Measurements from ENCODE around the gene COASY. TPM values are rescaled to one million over a fixed set of nuclear protein-coding genes. Genes with fewer than 3 reads are reported as not detected.
A peak's percentile ranks its signal among the peaks of the same experiment; 100 is the strongest.

COASY gene
- total RNA-seq, 4 donors from 2014 or later = 46.4 to 91.7 (median 57.6) TPM

DNA sequence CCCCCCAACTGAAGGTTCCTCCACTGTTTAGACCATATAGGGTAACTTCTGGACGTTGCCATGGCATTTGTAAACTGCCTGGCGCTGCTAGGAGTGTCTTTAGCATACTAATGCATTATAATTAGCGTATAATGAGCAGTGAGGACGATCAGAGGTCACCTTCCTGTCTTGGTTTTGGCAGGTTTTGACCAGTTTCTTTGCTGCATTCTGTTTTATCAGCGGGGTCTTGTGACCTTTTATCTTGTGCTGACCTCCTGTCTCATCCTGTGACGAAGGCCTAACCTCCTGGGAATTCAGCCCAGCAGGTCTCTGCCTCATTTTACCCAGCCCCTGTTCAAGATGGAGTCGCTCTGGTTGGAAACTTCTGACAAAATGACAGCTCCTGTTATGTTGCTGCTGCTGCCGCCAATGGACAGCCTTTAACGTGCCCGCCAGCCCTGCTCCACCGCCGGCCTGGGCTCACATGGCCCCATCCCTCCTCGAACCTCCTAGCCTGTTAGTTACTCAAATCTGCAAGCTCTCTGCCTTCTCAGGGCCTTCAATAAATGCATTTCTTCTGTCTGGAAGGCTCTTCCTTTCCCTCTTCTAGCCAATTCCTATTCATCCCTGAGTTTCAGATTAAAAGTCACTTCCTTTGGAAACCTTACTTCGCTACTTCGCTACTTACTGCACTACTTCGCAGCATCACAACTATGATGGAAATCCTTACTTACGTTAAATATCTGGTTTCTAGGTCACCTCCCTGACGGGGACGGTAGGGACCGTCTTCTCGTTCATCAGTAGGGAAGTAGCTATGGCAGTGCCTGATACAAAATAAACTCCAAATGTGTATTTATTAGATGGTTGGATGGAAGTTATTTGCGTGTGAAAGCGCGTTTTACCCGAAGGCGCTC, 26.5 kb upstream of the COASY start:
- Histone ChIP-seq H3K9me3 (no peaks in the 10 kb centered on the region), H3K4me1 (peaks cover 16 to 41% (median 30%) of the 10 kb centered on the region in 4 donors), H3K36me3 (no peaks in the 10 kb centered on the region), H3K4me3 (peak overlapping the region; percentile 30 to 79 (median 69)), H3K27me3 (no peaks in the 10 kb centered on the region), H3K27ac (peak overlapping the region; percentile 90 to 93 (median 91))
- intact Hi-C loops (cut with DNase I; ENCODE audit: low total_unique reads) = no loop called here
- no peak for DNase-seq
- 44 to 50% methylated on average over 15 to 26 of the region's 26 CpGs for WGBS, 2 donors (ENCODE audit: low coverage in 1 of 2)
- TF ChIP-seq POLR2AphosphoS5 (IDR thresholded peaks at IDR 0.05) (no peak), POLR2A (IDR thresholded peaks at IDR 0.05) (no peak), EP300 (IDR thresholded peaks at IDR 0.05; ENCODE audit: low read depth) (no peak), CTCF (IDR thresholded peaks at IDR 0.05) (no peak)
- in situ Hi-C loops (cut with MboI; ENCODE audit: low pct_ligation_motif_present in 1 of 4, low pct_unique_long_range_greater_than_20kb in 1 of 4, low sequenced_read_pairs in 3 of 4) = no loop called here

- in situ Hi-C loops (cut with MboI; ENCODE audit: low pct_ligation_motif_present in 1 of 4, low pct_unique_long_range_greater_than_20kb in 1 of 4, low sequenced_read_pairs in 3 of 4) = no loop called here
- H3K36me3 ChIP-seq = no peaks in the 10 kb centered on the region
- peak; percentile 97 for DNase-seq
- intact Hi-C loops (cut with DNase I; ENCODE audit: low total_unique reads) = no loop called here
- TF ChIP-seq CTCF (IDR thresholded peaks at IDR 0.05) = no peak
- peak; percentile 57 for TF ChIP-seq POLR2A (IDR thresholded peaks at IDR 0.05)
- peak; percentile 84 to 88 (median 86) for TF ChIP-seq POLR2AphosphoS5 (IDR thresholded peaks at IDR 0.05)
- WGBS, 2 donors (ENCODE audit: low coverage in 1 of 2) = 1% methylated on average over 28 of the region's 40 CpGs; no CpG with 5 or more reads in 1 of the 2 donors
- H3K4me1 ChIP-seq = peaks cover 19 to 38% (median 27%) of the 10 kb centered on the region in 4 donors
- no peaks in the 10 kb centered on the region for H3K9me3 ChIP-seq
- H3K4me3 ChIP-seq = peak within 1 kb of the TSS; percentile 30 to 79 (median 69)
- no peaks in the 10 kb centered on the region for H3K27me3 ChIP-seq
- H3K27ac ChIP-seq = peak within 1 kb of the TSS; percentile 90 to 93 (median 91)
Measured at GRCh38 chr17:42536048-42536371, 25.9 kb upstream of the COASY start, which contains the start of gene NAGLU. Gene NAGLU (plus strand): TSS chr17:42536241. CDS start chr17:42536273, 32 bp downstream.

- H3K36me3 ChIP-seq = no peaks in the 10 kb centered on the region
- no peaks in the 10 kb centered on the region for H3K9me3 ChIP-seq
- intact Hi-C loops (cut with DNase I; ENCODE audit: low total_unique reads) = no loop called here
- H3K4me1 ChIP-seq = peaks cover 19 to 37% (median 25%) of the 10 kb centered on the region in 4 donors
- DNase-seq = peak; percentile 91
- peak overlapping the region; percentile 90 to 93 (median 91) for H3K27ac ChIP-seq
- TF ChIP-seq POLR2AphosphoS5 (IDR thresholded peaks at IDR 0.05) (peak in 1 of 3 donors; percentile 11), CTCF (IDR thresholded peaks at IDR 0.05) (no peak)
- no peaks in the 10 kb centered on the region for H3K27me3 ChIP-seq
- in situ Hi-C loops (cut with MboI; ENCODE audit: low pct_ligation_motif_present in 1 of 4, low pct_unique_long_range_greater_than_20kb in 1 of 4, low sequenced_read_pairs in 3 of 4) = no loop called here
- peak overlapping the region; percentile 15 to 79 (median 69) for H3K4me3 ChIP-seq
- 1% methylated on average over 44 of the region's 65 CpGs; no CpG with 5 or more reads in 1 of the 2 donors for WGBS, 2 donors (ENCODE audit: low coverage in 1 of 2)
Measured at GRCh38 chr17:42536372-42537155, 25.4 kb upstream of the COASY start.

GRCh38 chr17:42537156-42537805, 24.7 kb upstream of the COASY start:
- Histone ChIP-seq H3K4me3 (peak overlapping the region; percentile 15 to 79 (median 69)), H3K27ac (peak overlapping the region; percentile 90 to 93 (median 91)), H3K4me1 (peaks cover 18 to 42% (median 27%) of the 10 kb centered on the region in 4 donors), H3K9me3 (no peaks in the 10 kb centered on the region), H3K36me3 (no peaks in the 10 kb centered on the region), H3K27me3 (no peaks in the 10 kb centered on the region)
- TF ChIP-seq CTCF (IDR thresholded peaks at IDR 0.05) = no peak
- in situ Hi-C loops (cut with MboI; ENCODE audit: low pct_ligation_motif_present in 1 of 4, low pct_unique_long_range_greater_than_20kb in 1 of 4, low sequenced_read_pairs in 3 of 4) = no loop called here
- no peak for DNase-seq
- intact Hi-C loops (cut with DNase I; ENCODE audit: low total_unique reads) = no loop called here
- 90 to 93% methylated on average over 2 to 27 of the region's 31 CpGs for WGBS, 2 donors (ENCODE audit: low coverage in 1 of 2)

All from transverse colon (tissue), 4 donors.